Activated naive CD8-positive, alpha-beta T cell treated with anti-CD3 and anti-CD28 coated beads, Interleukin-2, amount 50 U/mL, for 16 hours (primary cell): ENCODE data around the gene ZBTB2.

Experiments used
- DNase-seq: peaks from one replicate; pipeline ENCODE4 v3.0.0-alpha.2; 2020; ENCODE audit warnings: low read depth, low spot score

Gene ZBTB2

GRCh38 chr6:151391471-151392413, at the start of gene ZBTB2:
ZBTB2 (minus strand) TSS chr6:151391559; CDS start chr6:151373637, 17,922 bp downstream.
- peak; percentile 21 for DNase-seq

- DNase-seq: no peak
These were observed 49.6 kb upstream of the ZBTB2 start for GRCh38 chr6:151440930-151441329.

GRCh38 chr6:151440498-151440897, 49.1 kb upstream of the ZBTB2 start:
- DNase-seq: no peak

- no peak for DNase-seq
These were observed 46.0 kb upstream of the ZBTB2 start for GRCh38 chr6:151437401-151437800.

- DNase-seq: no peak
These were observed 45.4 kb upstream of the ZBTB2 start for GRCh38 chr6:151436802-151437201.

GRCh38 chr6:151436300-151436699, 44.9 kb upstream of the ZBTB2 start:
- DNase-seq: no peak

- no peak for DNase-seq
These were observed 43.0 kb upstream of the ZBTB2 start for GRCh38 chr6:151434369-151434768.

GRCh38 chr6:151432651-151433050, 41.3 kb upstream of the ZBTB2 start:
- DNase-seq: no peak

GRCh38 chr6:151431337-151431736, 40.0 kb upstream of the ZBTB2 start:
- no peak for DNase-seq

- DNase-seq: no peak
These were observed 39.5 kb upstream of the ZBTB2 start for GRCh38 chr6:151430886-151431285.

- no peak for DNase-seq
These were observed 36.9 kb upstream of the ZBTB2 start for GRCh38 chr6:151428093-151428735.

- DNase-seq: no peak
These were observed 34.2 kb upstream of the ZBTB2 start for GRCh38 chr6:151425561-151425960.

GRCh38 chr6:151422981-151423380, 31.6 kb upstream of the ZBTB2 start:
- no peak for DNase-seq

- no peak for DNase-seq
These were observed 26.1 kb upstream of the ZBTB2 start for GRCh38 chr6:151417477-151417876.

GRCh38 chr6:151414641-151415260, 23.4 kb upstream of the ZBTB2 start:
- DNase-seq: no peak

GRCh38 chr6:151413372-151414145, 22.2 kb upstream of the ZBTB2 start:
- no peak for DNase-seq

GRCh38 chr6:151412909-151413308, 21.6 kb upstream of the ZBTB2 start:
- DNase-seq: no peak

- DNase-seq: no peak
These were observed 18.3 kb upstream of the ZBTB2 start for GRCh38 chr6:151409679-151410078.

- no peak for DNase-seq
These were observed 17.9 kb upstream of the ZBTB2 start for GRCh38 chr6:151409260-151409659.

- no peak for DNase-seq
These were observed 17.5 kb upstream of the ZBTB2 start for GRCh38 chr6:151408858-151409257.

GRCh38 chr6:151403919-151404308, 12.6 kb upstream of the ZBTB2 start:
- no peak for DNase-seq

GRCh38 chr6:151402228-151402627, 10.9 kb upstream of the ZBTB2 start:
- no peak for DNase-seq
